K562 (cell line): ENCODE data around the gene RHO. TPM values are rescaled to one million over a fixed set of nuclear protein-coding genes. Genes with fewer than 3 reads are reported as not detected.

ENCODE experiments used
- ATAC-seq: fragments of 200-7000 bp; cut with Tn5 transposase; 3 replicates; pipeline ENCODE4 v1.9.1; 2020; ENCODE audit warnings: moderate library complexity
- BruUV-seq: library from RNA; stranded (reverse); fragments of 400-500 nt; replicated peaks from 2 replicates; lab custom pipeline; 2021; lab: Mats Ljungman, UMichigan
- CTCF ChIA-PET: fragments of 300-600 bp; formaldehyde crosslinking; extraction: SDS; loops from one replicate; lab custom pipeline; 2021; ENCODE audit warnings: low intra/inter-chr PET ratio; lab: Yijun Ruan, JAX
- POLR2A ChIA-PET: fragments of 300-600, 350-650 bp; sonication (Branson Sonifier 250); formaldehyde crosslinking; extraction: SDS; loops from one replicate; lab custom pipeline; 2021; ENCODE audit warnings: antibody characterized with exemption, inconsistent platforms; lab: Yijun Ruan, JAX
- DNase-seq, 4 experiments: peaks; one replicate each; pipeline versions ENCODE4 v3.0.0 to v3.0.0-alpha.2; 2011 to 2018; ENCODE audit warnings: low spot score in 3 of 4, mixed read lengths in 3 of 4; ENCODE audit errors: extremely low read depth in 1 of 4
- FAIRE-seq: peaks from 2 replicates; lab custom pipeline; 2011; peaks lifted over from hg19 to GRCh38; lab: Jason Lieb, UNC
- H2AFZ ChIP-seq: 2 replicates; pipeline ENCODE4 v1.6.0; 2011; ENCODE audit warnings: low read depth, low read length, control low read depth, inconsistent platforms
- H3K27ac ChIP-seq: fragments of 200-600 bp; 3 replicates; pipeline ENCODE4 v1.8.0; 2011; ENCODE audit warnings: low read depth, mild to moderate bottlenecking, control low read depth, inconsistent platforms, low read length, moderate library complexity, mixed read lengths; ENCODE audit errors: extremely low read depth
- H3K27me3 ChIP-seq, 2 experiments: fragments of 300-600 bp in 1 of 2; 2 replicates in 1 of 2; 3 replicates in 1 of 2; pipeline versions ENCODE4 v1.6.0 to v1.8.0; 2011; ENCODE audit warnings: inconsistent platforms in 2 of 2, low read length in 2 of 2, mild to moderate bottlenecking in 1 of 2, mixed read lengths in 1 of 2, moderate library complexity in 1 of 2; ENCODE audit not compliant: control insufficient read depth in 2 of 2, insufficient read depth in 2 of 2
- H3K36me3 ChIP-seq: fragments of 300-600 bp; 3 replicates; pipeline ENCODE4 v1.8.0; 2011; ENCODE audit warnings: mild to moderate bottlenecking, low read length, inconsistent platforms; ENCODE audit not compliant: control insufficient read depth, insufficient read depth
- H3K4me1 ChIP-seq, 2 experiments: fragments of 200-600 bp in 1 of 2; replicated peaks in 1 of 2; 2 replicates in 1 of 2; 3 replicates in 1 of 2; pipeline versions ENCODE4 v1.5.1 to v1.8.0; 2011; ENCODE audit warnings: inconsistent platforms in 2 of 2, low read length in 2 of 2, mild to moderate bottlenecking in 1 of 2, mixed read lengths in 1 of 2, moderate library complexity in 1 of 2; ENCODE audit not compliant: control insufficient read depth in 2 of 2, insufficient read depth in 2 of 2
- H3K4me2 ChIP-seq: 2 replicates; pipeline ENCODE4 v1.6.1; 2011; ENCODE audit warnings: low read length, control low read depth, inconsistent platforms, mixed read lengths; ENCODE audit not compliant: insufficient read depth
- H3K4me3 ChIP-seq: fragments of 200-600 bp; sonication (generic), shearing (Covaris generic); 2 replicates; pipeline ENCODE4 v1.5.1; 2016; ENCODE audit warnings: control low read depth, inconsistent platforms
- H3K79me2 ChIP-seq: fragments of 200-600 bp; 3 replicates; pipeline ENCODE4 v1.8.0; 2011; ENCODE audit warnings: low read length, inconsistent platforms; ENCODE audit not compliant: control insufficient read depth, insufficient read depth
- H3K9ac ChIP-seq, 2 experiments: 2 replicates each; pipeline versions ENCODE4 v1.6.0 to v1.6.1; 2011; ENCODE audit warnings: low read depth in 2 of 2, low read length in 2 of 2, control low read depth in 1 of 2, inconsistent platforms in 1 of 2, mild to moderate bottlenecking in 1 of 2, mixed read lengths in 1 of 2; ENCODE audit not compliant: insufficient read depth in 1 of 2
- H3K9me1 ChIP-seq: one replicate; pipeline ENCODE4 v1.6.0; 2011; ENCODE audit warnings: inconsistent platforms, mild to moderate bottlenecking, low read length, moderate library complexity; ENCODE audit not compliant: control insufficient read depth, insufficient read depth
- H3K9me3 ChIP-seq: replicated peaks from 2 replicates; pipeline ENCODE4 v1.5.1; 2011; ENCODE audit warnings: low read depth, low read length, inconsistent platforms; ENCODE audit not compliant: control insufficient read depth, insufficient read depth
- H4K20me1 ChIP-seq: replicated peaks from 2 replicates; pipeline ENCODE4 v1.6.1; 2011; ENCODE audit warnings: low read length, inconsistent platforms, mixed read lengths; ENCODE audit not compliant: control insufficient read depth, insufficient read depth
- ARID1B ChIP-seq: fragments of 450-650 bp; IDR thresholded peaks from 2 replicates; pipeline ENCODE4 v1.6.1; 2016; ENCODE audit warnings: antibody characterized with exemption, mild to moderate bottlenecking, inconsistent platforms
- ARNT ChIP-seq, 2 experiments: fragments of 450-650 bp; IDR thresholded peaks; 2 replicates each; pipeline ENCODE4 v1.6.1; 2016; ENCODE audit warnings: mild to moderate bottlenecking in 1 of 2
- ATF3 ChIP-seq, 2 experiments: fragments of 450-650 bp in 1 of 2; sonication (generic) in 1 of 2; formaldehyde crosslinking in 1 of 2; IDR thresholded peaks in 1 of 2; conservative IDR thresholded peaks in 1 of 2; 2 replicates each; pipeline versions ENCODE4 v1.6.1 to v1.8.1; 2016 to 2023; ENCODE audit warnings: mild to moderate bottlenecking in 2 of 2, moderate library complexity in 2 of 2, inconsistent platforms in 1 of 2, missing genetic modification reagents in 1 of 2
- ATF7 ChIP-seq: fragments of 450-650 bp; IDR thresholded peaks from 2 replicates; pipeline ENCODE4 v1.7.1; 2014; ENCODE audit warnings: mild to moderate bottlenecking, moderate library complexity
- BRD9 ChIP-seq: fragments of 450-650 bp; IDR thresholded peaks from 2 replicates; pipeline ENCODE4 v1.6.1; 2018; ENCODE audit warnings: low read depth; ENCODE audit not compliant: partially characterized antibody
- EGR1 ChIP-seq: fragments of 450-650 bp; conservative IDR thresholded peaks from 2 replicates; pipeline ENCODE4 v1.6.1; 2017; ENCODE audit warnings: mild to moderate bottlenecking
- FOS ChIP-seq: IDR thresholded peaks from 3 replicates; pipeline ENCODE4 v1.6.1; 2011; ENCODE audit not compliant: insufficient read length; ENCODE audit errors: extremely low read depth
- IRF1 ChIP-seq: sonication (generic); formaldehyde crosslinking; IDR thresholded peaks from 2 replicates; pipeline ENCODE4 v1.8.0; 2022; ENCODE audit warnings: missing genetic modification reagents, mild to moderate bottlenecking, borderline replicate concordance
- LEF1 ChIP-seq: fragments of 450-650 bp; IDR thresholded peaks from 2 replicates; pipeline ENCODE4 v1.6.1; 2016; ENCODE audit warnings: mild to moderate bottlenecking
- OTX1 ChIP-seq: fragments of 450-650 bp; formaldehyde crosslinking; IDR thresholded peaks from 2 replicates; pipeline ENCODE4 v1.4.0; 2022; ENCODE audit warnings: mild to moderate bottlenecking
- YBX1 ChIP-seq: fragments of 450-650 bp; IDR thresholded peaks from 2 replicates; pipeline ENCODE4 v1.7.1; 2016; ENCODE audit warnings: mild to moderate bottlenecking
- ZNF224 ChIP-seq: sonication (generic); formaldehyde crosslinking; IDR thresholded peaks from 2 replicates; pipeline ENCODE4 v1.8.0; 2022; ENCODE audit warnings: mild to moderate bottlenecking, missing genetic modification reagents
- ZNF347 ChIP-seq: fragments of 450-650 bp; formaldehyde crosslinking; IDR thresholded peaks from 2 replicates; pipeline ENCODE4 v1.4.0; 2020; ENCODE audit warnings: low read depth, mild to moderate bottlenecking, moderate library complexity
- WGBS: fragments of 100-300 bp; shearing (Covaris generic); methylation state at CpG from one replicate; pipeline ENCODE4 v1.1.6; 2016; ENCODE audit warnings: low coverage, mixed read lengths; ENCODE audit not compliant: insufficient coverage; ENCODE audit errors: missing lambda C conversion rate; 5-methylcytosine and 5-hydroxymethylcytosine counted together
- in situ Hi-C: fragments of 300-500 bp; cut with MboI; formaldehyde crosslinking; loops from 4 replicates; pipeline ENCODE4 v1.15.0; 2018; ENCODE audit warnings: inconsistent platforms, mixed read lengths
- intact Hi-C: fragments of 100-400 bp; cut with micrococcal nuclease; formaldehyde crosslinking; loops from 2 replicates; pipeline ENCODE4 v1.14.2; 2022
- polyA plus RNA-seq, 8 experiments: library from polyadenylated mRNA; depleted of rRNA in 4 of 8; stranded (reverse) in 5 of 8; unstranded in 3 of 8; fragments of >200 nt; fragmentation: Nextera tagmentation in 2 of 8; fragmentation: Illumina TruSeq in 1 of 8; extraction: Ambion mirVana in 2 of 8; extraction: Trizol in 1 of 8; gene quantifications; 2 replicates each; pipeline versions ENCODE4 v1.2.1 to v1.2.3, GENCODE V29; 2011 to 2014; ENCODE audit warnings: inconsistent platforms in 1 of 8, missing spikeins in 1 of 8
- total RNA-seq, 7 experiments: library from RNA; depleted of rRNA in 6 of 7; stranded (reverse); fragments of >200 nt in 6 of 7; fragmentation: Illumina TruSeq in 2 of 7; extraction: Trizol in 2 of 7; gene quantifications; 2 replicates each; pipeline versions ENCODE4 v1.2.1 to v1.2.3, GENCODE V29; 2011 to 2021; ENCODE audit warnings: low replicate concordance in 1 of 7
- TF ChIP-seq, protein P1 (sequence below): fragments of 450-650 bp; IDR thresholded peaks from 2 replicates; pipeline ENCODE4 v1.6.1; 2018; ENCODE audit not compliant: partially characterized antibody
- TF ChIP-seq, protein P2 (sequence below): fragments of 250-450 bp; sonication (Bioruptor Pico); IDR thresholded peaks from 2 replicates; pipeline ENCODE4 v1.5.0; 2022; ENCODE audit warnings: mild to moderate bottlenecking

Gene RHO
- total and polyA plus RNA-seq, 9 of the 15 experiments (the other 6 are each of a cell fraction or from before 2014, with no cell fraction given), result not detected

DNA sequence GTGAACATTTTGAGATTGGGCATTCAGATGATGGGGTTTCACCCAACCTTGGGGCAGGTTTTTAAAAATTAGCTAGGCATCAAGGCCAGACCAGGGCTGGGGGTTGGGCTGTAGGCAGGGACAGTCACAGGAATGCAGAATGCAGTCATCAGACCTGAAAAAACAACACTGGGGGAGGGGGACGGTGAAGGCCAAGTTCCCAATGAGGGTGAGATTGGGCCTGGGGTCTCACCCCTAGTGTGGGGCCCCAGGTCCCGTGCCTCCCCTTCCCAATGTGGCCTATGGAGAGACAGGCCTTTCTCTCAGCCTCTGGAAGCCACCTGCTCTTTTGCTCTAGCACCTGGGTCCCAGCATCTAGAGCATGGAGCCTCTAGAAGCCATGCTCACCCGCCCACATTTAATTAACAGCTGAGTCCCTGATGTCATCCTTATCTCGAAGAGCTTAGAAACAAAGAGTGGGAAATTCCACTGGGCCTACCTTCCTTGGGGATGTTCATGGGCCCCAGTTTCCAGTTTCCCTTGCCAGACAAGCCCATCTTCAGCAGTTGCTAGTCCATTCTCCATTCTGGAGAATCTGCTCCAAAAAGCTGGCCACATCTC is 6.1 kb downstream of the RHO start:
- Histone ChIP-seq H3K9ac (no peak overlapping the region), H3K4me1 (peaks cover 0 to 7% of the 10 kb centered on the region in 2 experiments; a peak in 3 of 5 replicates), H3K9me1 (no peaks in the 10 kb centered on the region), H3K9me3 (no peaks in the 10 kb centered on the region), H3K79me2 (no peaks in the 10 kb centered on the region), H2AFZ (no peak overlapping the region), H3K4me3 (no peak overlapping the region), H4K20me1 (no peaks in the 10 kb centered on the region), H3K4me2 (no peak overlapping the region), H3K27me3 (peaks cover 4 to 22% of the 10 kb centered on the region in 2 experiments; a peak in 2 of 5 replicates), H3K27ac (no peak overlapping the region), H3K36me3 (no peaks in the 10 kb centered on the region)
- WGBS, result 7% methylated on average over 2 of the region's 4 CpGs
- in situ Hi-C loops, result no loop called here
- no peak for ATAC-seq
- FAIRE-seq, result no peak
- intact Hi-C loops, result no loop called here
- CTCF ChIA-PET, result no interaction called here
- DNase-seq, result no peak
- no TSS peak for BruUV-seq
- POLR2A ChIA-PET, result interaction anchor here (0.9 kb wide), 1 partner anchor 8 kb away, joined by 3 read pairs; no protein-coding TSS in a partner anchor
- TF ChIP-seq, protein P1, sequence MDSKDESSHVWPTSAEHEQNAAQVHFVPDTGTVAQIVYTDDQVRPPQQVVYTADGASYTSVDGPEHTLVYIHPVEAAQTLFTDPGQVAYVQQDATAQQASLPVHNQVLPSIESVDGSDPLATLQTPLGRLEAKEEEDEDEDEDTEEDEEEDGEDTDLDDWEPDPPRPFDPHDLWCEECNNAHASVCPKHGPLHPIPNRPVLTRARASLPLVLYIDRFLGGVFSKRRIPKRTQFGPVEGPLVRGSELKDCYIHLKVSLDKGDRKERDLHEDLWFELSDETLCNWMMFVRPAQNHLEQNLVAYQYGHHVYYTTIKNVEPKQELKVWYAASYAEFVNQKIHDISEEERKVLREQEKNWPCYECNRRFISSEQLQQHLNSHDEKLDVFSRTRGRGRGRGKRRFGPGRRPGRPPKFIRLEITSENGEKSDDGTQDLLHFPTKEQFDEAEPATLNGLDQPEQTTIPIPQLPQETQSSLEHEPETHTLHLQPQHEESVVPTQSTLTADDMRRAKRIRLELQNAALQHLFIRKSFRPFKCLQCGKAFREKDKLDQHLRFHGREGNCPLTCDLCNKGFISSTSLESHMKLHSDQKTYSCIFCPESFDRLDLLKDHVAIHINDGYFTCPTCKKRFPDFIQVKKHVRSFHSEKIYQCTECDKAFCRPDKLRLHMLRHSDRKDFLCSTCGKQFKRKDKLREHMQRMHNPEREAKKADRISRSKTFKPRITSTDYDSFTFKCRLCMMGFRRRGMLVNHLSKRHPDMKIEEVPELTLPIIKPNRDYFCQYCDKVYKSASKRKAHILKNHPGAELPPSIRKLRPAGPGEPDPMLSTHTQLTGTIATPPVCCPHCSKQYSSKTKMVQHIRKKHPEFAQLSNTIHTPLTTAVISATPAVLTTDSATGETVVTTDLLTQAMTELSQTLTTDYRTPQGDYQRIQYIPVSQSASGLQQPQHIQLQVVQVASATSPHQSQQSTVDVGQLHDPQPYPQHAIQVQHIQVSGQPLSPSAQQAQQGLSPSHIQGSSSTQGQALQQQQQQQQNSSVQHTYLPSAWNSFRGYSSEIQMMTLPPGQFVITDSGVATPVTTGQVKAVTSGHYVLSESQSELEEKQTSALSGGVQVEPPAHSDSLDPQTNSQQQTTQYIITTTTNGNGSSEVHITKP, result peak; percentile 33
- TF ChIP-seq EGR1, result 0 out of 2 replicates have a peak, but pooled peaks have one; percentile 8
- TF ChIP-seq FOS, result no peak
- TF ChIP-seq BRD9, result no peak
- TF ChIP-seq ATF3 (IDR thresholded peaks at IDR 0.05), result peak; percentile 53
- no peak for TF ChIP-seq ATF3 (CRISPR knock-in tag; conservative IDR thresholded peaks at IDR 0.05)
- TF ChIP-seq ATF7, result 0 out of 2 replicates have a peak, but pooled peaks have one; percentile 13
- TF ChIP-seq, protein P2, sequence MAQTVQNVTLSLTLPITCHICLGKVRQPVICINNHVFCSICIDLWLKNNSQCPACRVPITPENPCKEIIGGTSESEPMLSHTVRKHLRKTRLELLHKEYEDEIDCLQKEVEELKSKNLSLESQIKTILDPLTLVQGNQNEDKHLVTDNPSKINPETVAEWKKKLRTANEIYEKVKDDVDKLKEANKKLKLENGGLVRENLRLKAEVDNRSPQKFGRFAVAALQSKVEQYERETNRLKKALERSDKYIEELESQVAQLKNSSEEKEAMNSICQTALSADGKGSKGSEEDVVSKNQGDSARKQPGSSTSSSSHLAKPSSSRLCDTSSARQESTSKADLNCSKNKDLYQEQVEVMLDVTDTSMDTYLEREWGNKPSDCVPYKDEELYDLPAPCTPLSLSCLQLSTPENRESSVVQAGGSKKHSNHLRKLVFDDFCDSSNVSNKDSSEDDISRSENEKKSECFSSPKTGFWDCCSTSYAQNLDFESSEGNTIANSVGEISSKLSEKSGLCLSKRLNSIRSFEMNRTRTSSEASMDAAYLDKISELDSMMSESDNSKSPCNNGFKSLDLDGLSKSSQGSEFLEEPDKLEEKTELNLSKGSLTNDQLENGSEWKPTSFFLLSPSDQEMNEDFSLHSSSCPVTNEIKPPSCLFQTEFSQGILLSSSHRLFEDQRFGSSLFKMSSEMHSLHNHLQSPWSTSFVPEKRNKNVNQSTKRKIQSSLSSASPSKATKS (CRISPR knock-in tag), result no peak
- TF ChIP-seq ZNF347 (CRISPR knock-in tag), result no peak
- TF ChIP-seq LEF1, result no peak
- no peak for TF ChIP-seq OTX1 (CRISPR knock-in tag)
- no peak for TF ChIP-seq ARID1B
- TF ChIP-seq ARNT (IDR thresholded peaks at IDR 0.05), result no peak
- TF ChIP-seq IRF1 (CRISPR knock-in tag), result no peak
- TF ChIP-seq ZNF224 (CRISPR knock-in tag), result no peak
- no peak for TF ChIP-seq YBX1
